ENCODE data around the gene GAB1. TPM values are rescaled to one million over a fixed set of nuclear protein-coding genes. Genes with fewer than 3 reads are reported as not detected.

GAB1 gene
- total and polyA plus RNA-seq, 2 of the 13 experiments (the other 11 are each of a cell fraction or from before 2014, with no cell fraction given) = 8.7 to 14.7 TPM

DNA sequence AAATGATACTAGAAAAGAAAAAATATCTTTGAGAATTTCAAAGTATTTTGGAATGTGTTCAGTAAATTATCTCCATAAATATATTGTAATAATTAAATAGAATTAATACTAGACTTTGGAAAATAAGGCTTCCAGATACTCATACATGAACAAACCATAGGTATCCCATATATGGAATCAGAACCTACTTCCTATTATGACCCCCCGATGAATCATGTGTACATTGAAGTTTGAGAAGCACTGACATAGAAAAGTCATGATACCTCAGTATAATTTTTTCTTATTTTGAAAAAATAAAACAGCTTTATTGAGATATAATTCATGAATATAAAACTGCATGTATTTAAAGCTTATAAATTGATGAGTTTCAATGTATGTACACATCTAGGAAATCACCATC lies 149.6 kb downstream of the GAB1 start:
- POLR2A ChIA-PET = no interaction called here
- no peak for ATAC-seq
- in situ Hi-C loops (cut with HindIII; ENCODE audit: extremely low pct_ligation_motif_present, low pct_unique_long_range_greater_than_20kb) = loop anchor here (10.0 to 25.0 kb wide), 2 partner anchors 282 to 499 kb away; no protein-coding TSS in a partner anchor

DNA sequence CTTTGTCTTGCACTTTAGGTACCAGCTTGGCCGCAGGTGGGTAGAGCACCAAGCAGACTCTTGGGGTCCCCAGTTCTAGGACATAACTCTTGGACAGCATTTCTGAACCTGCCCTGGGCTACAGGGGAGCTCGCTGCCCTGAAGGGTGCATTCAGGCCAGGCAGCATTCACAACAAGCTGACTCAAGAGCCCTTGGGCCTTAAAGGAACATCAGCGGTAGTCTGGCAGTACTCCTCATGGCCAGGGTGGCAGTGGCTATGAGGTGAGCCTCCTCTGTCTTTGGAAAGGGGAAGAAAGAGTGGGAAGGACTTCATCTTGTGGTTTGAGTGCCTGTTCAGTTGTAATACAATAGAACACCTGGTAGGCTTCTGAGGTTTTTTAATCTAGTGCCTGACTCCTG lies 152.0 kb downstream of the GAB1 start:
- H3K27me3 ChIP-seq (ENCODE audit: control insufficient read depth in 1 of 2, insufficient read depth in 2 of 2, low read length in 2 of 2) = no peaks in the 10 kb centered on the region
- no TSS peak for BruUV-seq (replicated peaks)
- no peak overlapping the region for H2AFZ ChIP-seq (ENCODE audit: low read length)
- no peak for FAIRE-seq
- H4K20me1 ChIP-seq (ENCODE audit: insufficient read depth, low read length) = no peaks in the 10 kb centered on the region
- H3K27ac ChIP-seq (ENCODE audit: extremely low read length, insufficient read depth, low read length) = no peak overlapping the region
- ATAC-seq = peak; percentile 32; the same call in 1 of the 3 replicates
- H3K4me1 ChIP-seq (ENCODE audit: insufficient read depth, low read length) = no peaks in the 10 kb centered on the region
- 57% methylated on average over 2 of the region's 3 CpGs for WGBS (ENCODE audit: low lambda C conversion rate)
- CTCF ChIA-PET (ENCODE audit: low intra/inter-chr PET ratio, low total read pairs) = no interaction called here
- H3K9me3 ChIP-seq (ENCODE audit: low read length) = no peaks in the 10 kb centered on the region
- POLR2A ChIA-PET = no interaction called here
- DNase-seq (ENCODE audit: low spot score) = no peak
- no peaks in the 10 kb centered on the region for H3K36me3 ChIP-seq (replicated peaks in 1 of 2; ENCODE audit: control insufficient read depth in 1 of 2, insufficient read depth in 2 of 2, low read length in 2 of 2)
- in situ Hi-C loops (cut with HindIII; ENCODE audit: extremely low pct_ligation_motif_present, low pct_unique_long_range_greater_than_20kb) = loop anchor here (10.0 to 25.0 kb wide), 2 partner anchors 284 to 501 kb away; no protein-coding TSS in a partner anchor
- H3K9ac ChIP-seq (ENCODE audit: insufficient read depth, low read depth, low read length) = no peak overlapping the region
- no peaks in the 10 kb centered on the region for H3K79me2 ChIP-seq (ENCODE audit: insufficient read depth, low read length)
- intact Hi-C loops (cut with micrococcal nuclease; ENCODE audit: unreplicated experiment) = no loop called here
- no peak overlapping the region for H3K4me3 ChIP-seq (replicated peaks in 1 of 3; ENCODE audit: insufficient read depth in 1 of 3, low read depth in 2 of 3, low read length in 3 of 3)
- H3K4me2 ChIP-seq (ENCODE audit: low read depth, low read length) = no peak overlapping the region
- TF ChIP-seq, protein P1, sequence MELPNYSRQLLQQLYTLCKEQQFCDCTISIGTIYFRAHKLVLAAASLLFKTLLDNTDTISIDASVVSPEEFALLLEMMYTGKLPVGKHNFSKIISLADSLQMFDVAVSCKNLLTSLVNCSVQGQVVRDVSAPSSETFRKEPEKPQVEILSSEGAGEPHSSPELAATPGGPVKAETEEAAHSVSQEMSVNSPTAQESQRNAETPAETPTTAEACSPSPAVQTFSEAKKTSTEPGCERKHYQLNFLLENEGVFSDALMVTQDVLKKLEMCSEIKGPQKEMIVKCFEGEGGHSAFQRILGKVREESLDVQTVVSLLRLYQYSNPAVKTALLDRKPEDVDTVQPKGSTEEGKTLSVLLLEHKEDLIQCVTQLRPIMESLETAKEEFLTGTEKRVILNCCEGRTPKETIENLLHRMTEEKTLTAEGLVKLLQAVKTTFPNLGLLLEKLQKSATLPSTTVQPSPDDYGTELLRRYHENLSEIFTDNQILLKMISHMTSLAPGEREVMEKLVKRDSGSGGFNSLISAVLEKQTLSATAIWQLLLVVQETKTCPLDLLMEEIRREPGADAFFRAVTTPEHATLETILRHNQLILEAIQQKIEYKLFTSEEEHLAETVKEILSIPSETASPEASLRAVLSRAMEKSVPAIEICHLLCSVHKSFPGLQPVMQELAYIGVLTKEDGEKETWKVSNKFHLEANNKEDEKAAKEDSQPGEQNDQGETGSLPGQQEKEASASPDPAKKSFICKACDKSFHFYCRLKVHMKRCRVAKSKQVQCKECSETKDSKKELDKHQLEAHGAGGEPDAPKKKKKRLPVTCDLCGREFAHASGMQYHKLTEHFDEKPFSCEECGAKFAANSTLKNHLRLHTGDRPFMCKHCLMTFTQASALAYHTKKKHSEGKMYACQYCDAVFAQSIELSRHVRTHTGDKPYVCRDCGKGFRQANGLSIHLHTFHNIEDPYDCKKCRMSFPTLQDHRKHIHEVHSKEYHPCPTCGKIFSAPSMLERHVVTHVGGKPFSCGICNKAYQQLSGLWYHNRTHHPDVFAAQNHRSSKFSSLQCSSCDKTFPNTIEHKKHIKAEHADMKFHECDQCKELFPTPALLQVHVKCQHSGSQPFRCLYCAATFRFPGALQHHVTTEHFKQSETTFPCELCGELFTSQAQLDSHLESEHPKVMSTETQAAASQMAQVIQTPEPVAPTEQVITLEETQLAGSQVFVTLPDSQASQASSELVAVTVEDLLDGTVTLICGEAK (IDR thresholded peaks at IDR 0.05) = no peak
- TF ChIP-seq, protein P1 (CRISPR knock-in tag; IDR thresholded peaks at IDR 0.05) = no peak
- no peak for TF ChIP-seq AGO2 (optimal IDR thresholded peaks at IDR 0.05; ENCODE audit: low read depth, low read length)
- TF ChIP-seq MLLT10 (CRISPR knock-in tag; IDR thresholded peaks at IDR 0.05) = no peak
- TF ChIP-seq REL (CRISPR knock-in tag; conservative IDR thresholded peaks at IDR 0.05) = no peak
- TF ChIP-seq, protein P2, sequence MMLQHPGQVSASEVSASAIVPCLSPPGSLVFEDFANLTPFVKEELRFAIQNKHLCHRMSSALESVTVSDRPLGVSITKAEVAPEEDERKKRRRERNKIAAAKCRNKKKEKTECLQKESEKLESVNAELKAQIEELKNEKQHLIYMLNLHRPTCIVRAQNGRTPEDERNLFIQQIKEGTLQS (CRISPR knock-in tag; IDR thresholded peaks at IDR 0.05) = no peak
- TF ChIP-seq ETV6 (CRISPR knock-in tag; conservative IDR thresholded peaks at IDR 0.05) = no peak
- TF ChIP-seq PAWR (CRISPR knock-in tag; IDR thresholded peaks at IDR 0.05; ENCODE audit: borderline replicate concordance) = no peak

More for the DNA sequence above, 149.6 kb downstream of the GAB1 start:
- Histone ChIP-seq H3K4me1 (ENCODE audit: insufficient read depth, low read length) (no peaks in the 10 kb centered on the region), H4K20me1 (ENCODE audit: insufficient read depth, low read length) (no peaks in the 10 kb centered on the region), H3K36me3 (replicated peaks in 1 of 2; ENCODE audit: control insufficient read depth in 1 of 2, insufficient read depth in 2 of 2, low read length in 2 of 2) (no peaks in the 10 kb centered on the region), H3K4me3 (replicated peaks in 1 of 3; ENCODE audit: insufficient read depth in 1 of 3, low read depth in 2 of 3, low read length in 3 of 3) (no peak overlapping the region), H3K27me3 (ENCODE audit: control insufficient read depth in 1 of 2, insufficient read depth in 2 of 2, low read length in 2 of 2) (no peaks in the 10 kb centered on the region), H2AFZ (ENCODE audit: low read length) (no peak overlapping the region), H3K9me3 (ENCODE audit: low read length) (no peaks in the 10 kb centered on the region), H3K27ac (ENCODE audit: extremely low read length, insufficient read depth, low read length) (no peak overlapping the region), H3K4me2 (ENCODE audit: low read depth, low read length) (no peak overlapping the region), H3K9ac (ENCODE audit: insufficient read depth, low read depth, low read length) (no peak overlapping the region), H3K79me2 (ENCODE audit: insufficient read depth, low read length) (no peaks in the 10 kb centered on the region)
- CTCF ChIA-PET (ENCODE audit: low intra/inter-chr PET ratio, low total read pairs) = no interaction called here
- WGBS (ENCODE audit: low lambda C conversion rate) = 8% methylated on average over 1 of the region's 1 CpG
- FAIRE-seq (no peak), DNase-seq (ENCODE audit: low spot score) (no peak)
- TF ChIP-seq SNAI1 (CRISPR knock-in tag; IDR thresholded peaks at IDR 0.05; ENCODE audit: borderline replicate concordance) (no peak), MEIS1 (CRISPR knock-in tag; IDR thresholded peaks at IDR 0.05; ENCODE audit: borderline replicate concordance) (no peak), ZNF629 (CRISPR knock-in tag; conservative IDR thresholded peaks at IDR 0.05) (no peak)
- intact Hi-C loops (cut with micrococcal nuclease; ENCODE audit: unreplicated experiment) = no loop called here
- no TSS peak for BruUV-seq (replicated peaks)
